Neural cell (in vitro differentiated cells): ENCODE measurements around the gene GALR2. TPM values are rescaled to one million over a fixed set of nuclear protein-coding genes. Genes with fewer than 3 reads are reported as not detected.

Experiments
- H2AFZ ChIP-seq: fragments of 200-600, 300-800 bp; sonication (generic), shearing (Covaris generic); 2 replicates; pipeline ENCODE4 v1.6.0; 2014; ENCODE audit warnings: low read depth, mild to moderate bottlenecking, antibody characterized with exemption, low read length, moderate library complexity
- H3F3A ChIP-seq: fragments of 200-600 bp; shearing (Covaris generic); 2 replicates; pipeline ENCODE4 v1.6.1; 2016; ENCODE audit warnings: mild to moderate bottlenecking, moderate library complexity, mixed read lengths, antibody characterized with exemption, low read length; ENCODE audit not compliant: insufficient read depth, poor library complexity, severe bottlenecking
- H3K27ac ChIP-seq: fragments of 200-600, 300-800 bp; sonication (generic), shearing (Covaris generic); 2 replicates; pipeline ENCODE4 v1.5.1; 2014; ENCODE audit warnings: mild to moderate bottlenecking, low read length, moderate library complexity
- H3K27me3 ChIP-seq: fragments of 300-800, 200-600 bp; sonication (generic), shearing (Covaris generic); 2 replicates; pipeline ENCODE4 v1.6.0; 2014; ENCODE audit warnings: mild to moderate bottlenecking, low read depth, low read length, moderate library complexity; ENCODE audit not compliant: insufficient read depth
- H3K36me3 ChIP-seq: fragments of 300-800, 200-600 bp; sonication (generic), shearing (Covaris generic); 2 replicates; pipeline ENCODE4 v1.5.1; 2014; ENCODE audit warnings: mild to moderate bottlenecking, antibody characterized with exemption, low read length, moderate library complexity; ENCODE audit not compliant: insufficient read depth
- H3K4me2 ChIP-seq: fragments of 300-800, 200-600 bp; sonication (generic), shearing (Covaris generic); 2 replicates; pipeline ENCODE4 v1.6.0; 2014; ENCODE audit warnings: mild to moderate bottlenecking, low read length
- H3K4me3 ChIP-seq: fragments of 300-800, 200-600 bp; sonication (generic), shearing (Covaris generic); 2 replicates; pipeline ENCODE4 v1.5.1; 2014; ENCODE audit warnings: mild to moderate bottlenecking, low read length, moderate library complexity
- H3K79me2 ChIP-seq: fragments of 200-600 bp; shearing (Covaris generic); replicated peaks from 2 replicates; pipeline ENCODE4 v1.6.0; 2014; ENCODE audit warnings: mild to moderate bottlenecking, low read length, moderate library complexity; ENCODE audit not compliant: insufficient read depth
- H3K9ac ChIP-seq: fragments of 300-800, 200-600 bp; sonication (generic), shearing (Covaris generic); 2 replicates; pipeline ENCODE4 v1.6.1; 2016; ENCODE audit warnings: mild to moderate bottlenecking, low read length, mixed read lengths
- H3K9me2 ChIP-seq: fragments of 200-600 bp; shearing (Covaris generic); 2 replicates; pipeline ENCODE4 v1.6.1; 2016; ENCODE audit warnings: mild to moderate bottlenecking, low read length, mixed read lengths; ENCODE audit not compliant: insufficient read depth
- H3K9me3 ChIP-seq: fragments of 200-600, 300-800 bp; sonication (generic), shearing (Covaris generic); 2 replicates; pipeline ENCODE4 v1.6.1; 2016; ENCODE audit warnings: mild to moderate bottlenecking, mixed run types, low read length, moderate library complexity, mixed read lengths
- H4K20me1 ChIP-seq: fragments of 200-600 bp; shearing (Covaris generic); 2 replicates; pipeline ENCODE4 v1.6.1; 2016; ENCODE audit warnings: mild to moderate bottlenecking, mixed run types; ENCODE audit not compliant: insufficient read depth
- EP300 ChIP-seq: fragments of 450-650 bp; conservative IDR thresholded peaks from 2 replicates; pipeline ENCODE4 v1.6.1; 2014; ENCODE audit warnings: antibody characterized with exemption, mild to moderate bottlenecking, moderate library complexity; ENCODE audit not compliant: poor library complexity, severe bottlenecking
- EZH2 ChIP-seq: fragments of 200-600, 300-800 bp; shearing (Covaris generic), sonication (generic); IDR thresholded peaks from 2 replicates; pipeline ENCODE4 v1.6.1; 2014; ENCODE audit warnings: antibody characterized with exemption, low read length, borderline replicate concordance, mild to moderate bottlenecking; ENCODE audit not compliant: insufficient read depth, poor library complexity, severe bottlenecking
- MXI1 ChIP-seq: fragments of 450-650 bp; conservative IDR thresholded peaks from 2 replicates; pipeline ENCODE4 v1.6.1; 2014; ENCODE audit warnings: antibody characterized with exemption, mild to moderate bottlenecking; ENCODE audit not compliant: poor library complexity, severe bottlenecking
- POLR2AphosphoS5 ChIP-seq: IDR thresholded peaks from 2 replicates; pipeline ENCODE4 v1.6.1; 2012
- RAD21 ChIP-seq: fragments of 450-650 bp; conservative IDR thresholded peaks from 2 replicates; pipeline ENCODE4 v1.6.1; 2014; ENCODE audit warnings: antibody characterized with exemption, mild to moderate bottlenecking, moderate library complexity
- TAF1 ChIP-seq: IDR thresholded peaks from 2 replicates; pipeline ENCODE4 v1.6.1; 2012; ENCODE audit warnings: low read depth
- polyA plus RNA-seq: library from polyadenylated mRNA; depleted of rRNA; stranded (reverse); fragments of >200 nt; gene quantifications from 2 replicates; pipeline ENCODE4 v1.2.3, GENCODE V29; 2014
- TF ChIP-seq, protein P1 (sequence below): IDR thresholded peaks from 2 replicates; pipeline ENCODE4 v1.6.1; 2012; ENCODE audit warnings: borderline replicate concordance
- TF ChIP-seq, protein P2 (sequence below): fragments of 450-650 bp; IDR thresholded peaks from 2 replicates; pipeline ENCODE4 v1.5.1; 2014; ENCODE audit warnings: antibody characterized with exemption, mild to moderate bottlenecking, moderate library complexity; ENCODE audit not compliant: poor library complexity, severe bottlenecking

Gene GALR2
- polyA plus RNA-seq, 1 donor from 2014 or later, result not detected

DNA sequence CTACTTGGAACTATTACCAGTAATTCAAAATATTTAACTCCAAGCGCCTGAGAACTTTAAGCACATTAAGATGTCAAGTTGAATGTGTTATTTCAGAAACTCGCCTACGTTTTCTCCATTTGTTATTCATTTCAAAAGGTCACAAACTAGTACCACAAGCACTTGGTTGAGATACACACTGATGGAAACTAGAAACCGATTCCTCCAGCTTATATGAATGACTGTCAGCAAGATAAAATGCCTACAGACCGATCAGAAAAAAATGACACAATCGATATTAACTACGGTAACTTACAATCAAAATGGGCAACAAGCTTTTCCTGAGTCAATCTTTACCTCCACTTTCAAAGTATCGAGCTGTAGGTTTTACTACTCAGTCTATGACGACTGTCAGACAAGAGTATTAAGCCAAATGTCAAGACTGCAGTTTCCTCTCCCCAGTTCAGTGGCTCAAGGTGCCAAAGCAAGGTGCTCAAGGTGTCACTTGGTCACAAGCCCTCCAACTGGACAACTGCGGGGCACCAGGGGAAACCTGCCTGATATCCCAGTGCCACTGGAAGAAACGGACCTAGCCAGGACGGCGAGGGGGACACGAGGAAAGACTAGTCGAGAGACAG is 2.9 kb upstream of the GALR2 start:
- Histone ChIP-seq H3K79me2 (peaks cover 33% of the 10 kb centered on the region), H3K36me3 (peaks cover 7% of the 10 kb centered on the region)

DNA sequence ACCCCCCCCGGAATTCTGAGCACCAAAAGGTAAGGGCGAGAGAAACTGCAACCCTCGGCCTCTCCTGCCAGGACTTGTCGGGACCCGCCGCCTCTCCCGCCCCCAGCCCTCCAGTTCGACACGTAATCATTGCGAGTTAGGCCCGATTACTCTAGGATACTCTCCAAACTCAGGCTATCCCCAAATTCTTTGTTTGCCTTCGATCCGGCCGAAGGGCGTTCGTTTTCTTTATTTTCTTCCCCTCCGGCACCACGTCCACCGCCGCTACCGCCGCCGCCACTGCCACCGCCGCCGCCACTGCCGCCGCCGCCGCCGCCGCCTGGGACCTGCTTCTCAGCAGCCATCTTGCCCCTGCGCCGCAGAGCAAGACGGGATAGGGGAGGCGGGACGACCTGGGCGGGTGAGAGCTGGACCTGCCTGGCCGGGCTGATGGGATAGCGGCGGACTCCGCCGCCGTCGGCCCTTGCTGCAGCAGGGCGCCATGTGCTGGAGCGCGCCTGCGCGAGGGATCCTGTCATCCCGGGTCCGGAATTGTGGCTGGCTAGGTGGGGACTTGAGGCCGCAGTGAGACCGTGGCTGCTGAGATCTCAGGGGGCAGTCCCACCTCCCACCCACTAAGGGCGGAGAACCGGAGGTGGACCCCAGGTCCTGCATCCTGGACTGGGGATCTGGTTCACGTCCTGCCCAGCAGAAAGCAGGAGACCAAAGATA is 2.3 kb upstream of the GALR2 start, which contains the start of gene SRP68:
Gene SRP68 (minus strand): TSS at position 370 of the 711 bp plus-strand sequence. CDS start 26 bp downstream, at position 344.
- Histone ChIP-seq H3K4me3 (peak within 1 kb of the TSS; percentile 84), H3K79me2 (peaks cover 33% of the 10 kb centered on the region), H2AFZ (peak within 1 kb of the TSS; percentile 69), H3K9me3 (no peaks in the 10 kb centered on the region), H3K27me3 (peaks cover 40% of the 10 kb centered on the region), H3K4me2 (peak within 1 kb of the TSS; percentile 81), H3F3A (no peaks in the 10 kb centered on the region), H3K9me2 (no peaks in the 10 kb centered on the region), H3K9ac (peak within 1 kb of the TSS; percentile 83), H3K36me3 (peaks cover 5% of the 10 kb centered on the region), H3K27ac (peak within 1 kb of the TSS; percentile 54), H4K20me1 (no peaks in the 10 kb centered on the region)
- TF ChIP-seq TAF1 (peak; percentile 62), EZH2 (no peak), POLR2AphosphoS5 (peak; percentile 94), EP300 (no peak), MXI1 (peak; percentile 83), RAD21 (peak; percentile 51)
- TF ChIP-seq, protein P1, sequence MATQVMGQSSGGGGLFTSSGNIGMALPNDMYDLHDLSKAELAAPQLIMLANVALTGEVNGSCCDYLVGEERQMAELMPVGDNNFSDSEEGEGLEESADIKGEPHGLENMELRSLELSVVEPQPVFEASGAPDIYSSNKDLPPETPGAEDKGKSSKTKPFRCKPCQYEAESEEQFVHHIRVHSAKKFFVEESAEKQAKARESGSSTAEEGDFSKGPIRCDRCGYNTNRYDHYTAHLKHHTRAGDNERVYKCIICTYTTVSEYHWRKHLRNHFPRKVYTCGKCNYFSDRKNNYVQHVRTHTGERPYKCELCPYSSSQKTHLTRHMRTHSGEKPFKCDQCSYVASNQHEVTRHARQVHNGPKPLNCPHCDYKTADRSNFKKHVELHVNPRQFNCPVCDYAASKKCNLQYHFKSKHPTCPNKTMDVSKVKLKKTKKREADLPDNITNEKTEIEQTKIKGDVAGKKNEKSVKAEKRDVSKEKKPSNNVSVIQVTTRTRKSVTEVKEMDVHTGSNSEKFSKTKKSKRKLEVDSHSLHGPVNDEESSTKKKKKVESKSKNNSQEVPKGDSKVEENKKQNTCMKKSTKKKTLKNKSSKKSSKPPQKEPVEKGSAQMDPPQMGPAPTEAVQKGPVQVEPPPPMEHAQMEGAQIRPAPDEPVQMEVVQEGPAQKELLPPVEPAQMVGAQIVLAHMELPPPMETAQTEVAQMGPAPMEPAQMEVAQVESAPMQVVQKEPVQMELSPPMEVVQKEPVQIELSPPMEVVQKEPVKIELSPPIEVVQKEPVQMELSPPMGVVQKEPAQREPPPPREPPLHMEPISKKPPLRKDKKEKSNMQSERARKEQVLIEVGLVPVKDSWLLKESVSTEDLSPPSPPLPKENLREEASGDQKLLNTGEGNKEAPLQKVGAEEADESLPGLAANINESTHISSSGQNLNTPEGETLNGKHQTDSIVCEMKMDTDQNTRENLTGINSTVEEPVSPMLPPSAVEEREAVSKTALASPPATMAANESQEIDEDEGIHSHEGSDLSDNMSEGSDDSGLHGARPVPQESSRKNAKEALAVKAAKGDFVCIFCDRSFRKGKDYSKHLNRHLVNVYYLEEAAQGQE, result peak; percentile 31

More for the DNA sequence above, 2.9 kb upstream of the GALR2 start:
- H4K20me1 ChIP-seq, result no peaks in the 10 kb centered on the region
- H3K9ac ChIP-seq, result peak overlapping the region; percentile 83
- no peaks in the 10 kb centered on the region for H3K9me3 ChIP-seq
- H3K9me2 ChIP-seq, result no peaks in the 10 kb centered on the region
- peak overlapping the region; percentile 81 for H3K4me2 ChIP-seq
- peak overlapping the region; percentile 54 for H3K27ac ChIP-seq
- TF ChIP-seq EZH2 (no peak), TAF1 (no peak)
- TF ChIP-seq, protein P2, sequence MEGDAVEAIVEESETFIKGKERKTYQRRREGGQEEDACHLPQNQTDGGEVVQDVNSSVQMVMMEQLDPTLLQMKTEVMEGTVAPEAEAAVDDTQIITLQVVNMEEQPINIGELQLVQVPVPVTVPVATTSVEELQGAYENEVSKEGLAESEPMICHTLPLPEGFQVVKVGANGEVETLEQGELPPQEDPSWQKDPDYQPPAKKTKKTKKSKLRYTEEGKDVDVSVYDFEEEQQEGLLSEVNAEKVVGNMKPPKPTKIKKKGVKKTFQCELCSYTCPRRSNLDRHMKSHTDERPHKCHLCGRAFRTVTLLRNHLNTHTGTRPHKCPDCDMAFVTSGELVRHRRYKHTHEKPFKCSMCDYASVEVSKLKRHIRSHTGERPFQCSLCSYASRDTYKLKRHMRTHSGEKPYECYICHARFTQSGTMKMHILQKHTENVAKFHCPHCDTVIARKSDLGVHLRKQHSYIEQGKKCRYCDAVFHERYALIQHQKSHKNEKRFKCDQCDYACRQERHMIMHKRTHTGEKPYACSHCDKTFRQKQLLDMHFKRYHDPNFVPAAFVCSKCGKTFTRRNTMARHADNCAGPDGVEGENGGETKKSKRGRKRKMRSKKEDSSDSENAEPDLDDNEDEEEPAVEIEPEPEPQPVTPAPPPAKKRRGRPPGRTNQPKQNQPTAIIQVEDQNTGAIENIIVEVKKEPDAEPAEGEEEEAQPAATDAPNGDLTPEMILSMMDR, result no peak
- TF ChIP-seq, protein P1, result no peak
- H3K27me3 ChIP-seq, result peaks cover 33% of the 10 kb centered on the region
- H2AFZ ChIP-seq, result peak overlapping the region; percentile 69
- H3K4me3 ChIP-seq, result peak overlapping the region; percentile 84
- H3F3A ChIP-seq, result no peaks in the 10 kb centered on the region
